Activated CD4-positive, alpha-beta T cell treated with anti-CD3 and anti-CD28 coated beads, Interleukin-2, amount 10 ng/mL, durations not matched to agents 24 days and 14 days (primary cell): ENCODE results near the gene CAPN11. TPM values are rescaled to one million over a fixed set of nuclear protein-coding genes. Genes with fewer than 3 reads are reported as not detected.
"Not testable (repeated sequence)": the region's sequence is repeated elsewhere in the genome, so short reads cannot be mapped to it uniquely, and the experiment has no call there.

Source experiments
- DNase-seq: peaks from one replicate; pipeline ENCODE4 v3.0.0; 2022
- H3K27ac Mint-ChIP-seq: one replicate; pipeline ENCODE4 v1.8.0; 2022; ENCODE audit warnings: mild to moderate bottlenecking, mixed read lengths
- H3K27me3 Mint-ChIP-seq: one replicate; pipeline ENCODE4 v1.8.0; 2022; ENCODE audit warnings: mixed read lengths
- H3K36me3 Mint-ChIP-seq: one replicate; pipeline ENCODE4 v1.8.0; 2022; ENCODE audit warnings: low read depth, mild to moderate bottlenecking, mixed read lengths
- H3K4me1 Mint-ChIP-seq: one replicate; pipeline ENCODE4 v1.8.0; 2021; ENCODE audit warnings: mixed read lengths
- H3K4me3 Mint-ChIP-seq: one replicate; pipeline ENCODE4 v1.8.0; 2022; ENCODE audit warnings: mild to moderate bottlenecking, moderate library complexity, mixed read lengths
- H3K9me3 Mint-ChIP-seq: one replicate; pipeline ENCODE4 v1.8.0; 2021; ENCODE audit warnings: mixed read lengths
- intact Hi-C: fragments of 100-400 bp; cut with micrococcal nuclease; formaldehyde crosslinking; loops from one replicate; pipeline ENCODE4 v1.15.1; 2023
- total RNA-seq: library from RNA; stranded (reverse); gene quantifications from 2 replicates; pipeline ENCODE4 v1.2.3, GENCODE V29; 2022

The CAPN11 gene
- total RNA-seq, 1 donor from 2014 or later = 0.28 TPM

DNA sequence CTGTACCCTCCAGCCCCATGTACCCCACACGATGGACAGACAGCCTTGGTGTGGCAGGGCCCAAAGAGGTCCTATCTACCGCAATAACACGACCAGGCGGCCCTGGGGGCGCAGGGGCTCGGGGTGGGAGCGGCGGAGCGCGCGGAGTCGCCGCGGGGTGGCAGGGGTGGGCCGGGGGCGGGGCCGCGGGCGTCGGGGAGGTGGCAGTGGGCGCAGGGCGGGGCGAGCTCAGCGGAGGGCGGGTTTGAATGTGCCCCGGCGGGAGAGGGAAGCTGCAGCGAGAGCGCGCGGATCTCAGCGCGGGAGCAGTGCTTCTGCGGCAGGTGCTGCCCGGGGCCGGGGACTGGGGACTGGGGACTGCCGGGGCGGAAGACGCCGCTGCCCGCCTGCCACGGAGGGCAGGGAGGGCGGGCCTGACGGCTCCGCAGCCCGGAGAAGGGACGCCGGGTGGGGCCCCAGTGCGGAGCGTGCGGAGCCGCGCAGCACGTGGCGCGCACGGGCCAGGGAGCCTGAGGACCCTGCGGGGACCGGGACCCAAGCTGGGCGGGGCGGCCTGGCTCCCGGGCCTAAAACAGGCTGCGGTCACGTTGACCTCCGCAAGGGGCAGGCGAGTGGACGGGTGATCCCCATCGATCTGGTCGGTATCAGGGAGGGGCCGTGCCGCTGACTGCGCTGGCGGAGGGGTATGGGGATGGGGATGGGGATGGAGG lies 64.9 kb downstream of the CAPN11 start, which contains the start of gene SLC29A1:
Gene SLC29A1 (plus strand): TSS at position 277 of the 710 bp plus-strand sequence. CDS start 3,719 bp downstream, outside the sequence.
- DNase-seq = peak; percentile 94

DNA sequence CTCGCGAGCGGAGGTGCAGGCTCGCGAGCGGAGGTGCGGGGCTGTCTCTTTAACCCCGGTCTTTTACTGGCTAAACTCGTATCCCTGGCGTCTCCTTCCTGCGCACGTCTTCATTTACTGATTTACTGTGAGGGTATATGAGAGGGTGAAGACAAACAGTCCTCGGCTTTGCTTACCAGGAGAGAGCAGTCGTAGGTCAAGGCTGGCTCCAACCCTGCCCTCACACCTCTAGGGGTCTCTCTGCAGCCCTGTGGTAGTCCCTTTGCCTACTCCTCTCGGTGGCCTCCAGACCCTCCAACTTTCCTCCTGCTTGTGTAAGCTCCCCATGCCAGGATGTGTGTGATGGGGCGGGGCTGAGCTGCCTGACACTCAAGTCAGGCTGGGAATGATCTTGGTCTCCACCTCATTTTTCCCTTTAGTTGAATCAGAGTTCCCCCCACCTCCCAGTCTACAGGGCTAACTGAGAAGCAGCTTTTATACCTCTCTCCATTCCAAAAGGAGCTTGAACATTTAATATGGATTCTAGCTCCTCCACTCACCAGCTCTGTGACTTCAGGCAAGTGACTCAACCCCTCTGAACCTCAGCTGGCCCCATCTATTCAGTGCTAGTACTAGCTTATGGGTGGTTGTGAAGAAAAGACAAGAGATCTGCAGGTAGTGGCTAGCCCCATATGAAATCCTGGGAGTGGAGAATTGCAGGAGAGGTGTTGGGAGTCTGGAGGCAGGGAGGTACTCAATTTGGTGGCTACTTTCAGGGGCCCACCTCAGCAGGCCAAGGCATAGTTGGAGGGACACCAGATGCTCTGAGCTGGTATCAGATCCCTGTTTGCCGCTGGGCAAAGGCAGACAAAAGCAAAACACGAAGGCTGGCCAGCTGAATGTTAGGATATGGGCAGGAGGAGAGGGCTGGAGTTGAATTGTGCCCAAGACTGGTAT lies 65.7 kb downstream of the CAPN11 start:
- peaks cover 3% of the 10 kb centered on the region for H3K27me3 Mint-ChIP-seq
- peaks cover 8% of the 10 kb centered on the region for H3K36me3 Mint-ChIP-seq
- H3K27ac Mint-ChIP-seq = peak overlapping the region; percentile 63
- DNase-seq = peak; percentile 73
- peaks cover 43% of the 10 kb centered on the region for H3K4me1 Mint-ChIP-seq
- H3K9me3 Mint-ChIP-seq = no peaks in the 10 kb centered on the region
- intact Hi-C loops = loop anchor here (1.0 to 5.0 kb wide), 3 partner anchors 22 to 113 kb away; no protein-coding TSS in a partner anchor
- H3K4me3 Mint-ChIP-seq = peak overlapping the region; percentile 91

More for the DNA sequence above, 64.9 kb downstream of the CAPN11 start, which contains the start of gene SLC29A1:
- Mint-ChIP-seq H3K9me3 (no peaks in the 10 kb centered on the region), H3K27ac (peak within 1 kb of the TSS; percentile 90), H3K36me3 (peaks cover 3% of the 10 kb centered on the region), H3K4me3 (peak within 1 kb of the TSS; percentile 91), H3K27me3 (peaks cover 7% of the 10 kb centered on the region), H3K4me1 (peaks cover 43% of the 10 kb centered on the region)
- intact Hi-C loops = loop anchor here (1.0 to 5.0 kb wide), 5 partner anchors 23 to 114 kb away; partner anchors contain the start of genes MRPL14, SLC35B2 and TMEM63B

DNA sequence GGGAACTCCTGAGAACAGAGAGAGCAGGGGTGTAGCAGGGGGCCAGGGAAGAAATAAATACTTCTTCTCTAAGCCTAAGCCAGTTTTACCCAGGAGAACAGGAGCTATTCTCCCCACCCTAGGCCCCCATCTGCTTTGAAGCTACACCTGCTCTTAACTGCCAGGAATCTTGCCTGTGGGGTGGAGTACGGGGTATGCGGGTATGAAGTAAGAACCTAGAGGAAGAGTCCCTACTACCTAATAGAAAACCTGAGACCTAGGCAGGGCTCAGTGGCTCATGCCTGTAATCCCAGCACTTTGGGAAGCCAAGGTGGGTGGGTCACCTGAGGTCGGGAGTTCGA lies 66.3 kb downstream of the CAPN11 start:
- peak overlapping the region; percentile 91 for H3K4me3 Mint-ChIP-seq
- peaks cover 3% of the 10 kb centered on the region for H3K27me3 Mint-ChIP-seq
- intact Hi-C loops = loop anchor here (1.0 to 5.0 kb wide), 3 partner anchors 21 to 112 kb away; no protein-coding TSS in a partner anchor
- no peak overlapping the region for H3K27ac Mint-ChIP-seq
- H3K36me3 Mint-ChIP-seq = peaks cover 14% of the 10 kb centered on the region
- H3K4me1 Mint-ChIP-seq = peaks cover 41% of the 10 kb centered on the region
- no peaks in the 10 kb centered on the region for H3K9me3 Mint-ChIP-seq
- DNase-seq = no peak

DNA sequence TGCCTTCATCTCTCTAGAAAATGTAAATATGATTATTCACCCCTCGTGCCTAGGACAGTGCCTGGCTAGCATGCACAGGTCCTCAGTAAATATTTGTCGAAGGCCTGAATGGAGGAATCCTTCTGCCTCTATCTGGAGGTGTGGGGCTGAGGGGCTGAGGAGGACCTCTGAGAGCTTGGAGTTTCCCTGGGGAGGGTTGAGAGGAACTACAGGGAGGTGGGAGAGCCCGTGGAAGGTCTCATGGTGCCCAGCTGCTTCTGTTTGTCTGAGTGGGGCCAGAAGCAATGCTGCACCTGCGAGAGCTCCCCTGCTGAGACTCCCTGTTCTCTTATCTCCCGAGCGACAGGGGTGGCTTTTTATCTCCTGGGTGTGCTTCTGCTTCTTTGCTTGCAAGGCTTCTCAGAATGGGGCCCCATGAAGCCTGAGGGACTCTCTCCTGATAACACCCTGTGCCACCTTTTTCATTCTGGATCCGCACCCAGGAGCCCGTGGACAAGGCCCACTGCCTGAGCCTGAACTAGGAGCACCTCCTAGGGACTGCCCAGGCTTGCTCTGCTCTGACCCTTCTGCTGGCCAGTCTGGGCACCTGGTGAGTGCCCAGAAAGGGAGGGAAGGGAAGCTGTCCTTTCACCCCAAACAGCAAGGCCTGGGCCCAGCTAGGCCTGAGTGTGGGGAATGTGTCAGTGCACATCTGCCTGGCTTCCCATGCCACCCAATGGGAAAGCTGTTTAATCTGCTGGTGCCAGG lies 67.1 kb downstream of the CAPN11 start:
- no peaks in the 10 kb centered on the region for H3K9me3 Mint-ChIP-seq
- H3K27ac Mint-ChIP-seq = no peak overlapping the region
- intact Hi-C loops = no loop called here
- peaks cover 20% of the 10 kb centered on the region for H3K36me3 Mint-ChIP-seq
- H3K27me3 Mint-ChIP-seq = peaks cover 3% of the 10 kb centered on the region
- H3K4me1 Mint-ChIP-seq = peaks cover 41% of the 10 kb centered on the region
- no peak for DNase-seq
- H3K4me3 Mint-ChIP-seq = peak overlapping the region; percentile 21

DNA sequence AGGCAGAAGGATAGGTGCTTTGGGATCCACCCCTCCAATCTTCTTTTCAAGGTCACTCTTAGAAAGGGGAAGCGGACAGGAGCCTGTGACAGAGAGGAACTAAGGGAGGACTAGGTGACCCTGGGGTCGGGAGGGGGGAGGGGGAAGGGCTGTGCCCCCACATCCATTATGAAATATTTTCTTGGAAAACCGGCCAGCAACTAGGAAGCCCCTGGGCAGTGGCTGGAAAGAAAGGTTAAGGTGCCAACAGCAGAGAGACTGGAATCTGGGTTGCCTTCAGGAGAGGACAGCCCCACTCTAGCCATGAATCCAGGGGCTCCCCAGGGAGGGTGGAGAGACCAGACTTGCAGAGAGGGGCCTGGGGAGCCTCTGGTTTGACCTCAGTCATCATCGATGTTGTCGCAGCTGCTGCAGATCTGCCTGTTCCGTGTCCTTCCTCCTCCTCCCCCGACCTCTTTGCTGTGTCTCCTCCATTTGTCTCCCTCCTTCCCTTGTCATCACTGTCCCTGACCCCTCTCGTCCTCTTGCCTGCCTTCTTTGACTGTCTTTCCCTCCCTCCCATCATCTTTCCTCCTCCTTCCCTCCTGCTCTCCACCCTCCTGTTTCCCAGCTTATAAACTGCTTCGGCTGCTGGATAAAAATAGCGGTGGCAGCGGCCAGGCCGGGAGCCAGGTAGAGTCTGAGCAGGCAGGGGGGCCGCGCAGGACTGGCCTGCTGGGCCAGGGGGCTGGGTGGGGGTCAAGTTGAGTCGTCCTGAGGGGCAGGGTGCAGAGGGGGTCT lies 67.9 kb downstream of the CAPN11 start:
- H3K27ac Mint-ChIP-seq = no peak overlapping the region
- peaks cover 3% of the 10 kb centered on the region for H3K27me3 Mint-ChIP-seq
- no peak for DNase-seq
- H3K4me3 Mint-ChIP-seq = no peak overlapping the region
- H3K4me1 Mint-ChIP-seq = peaks cover 36% of the 10 kb centered on the region
- H3K9me3 Mint-ChIP-seq = no peaks in the 10 kb centered on the region
- peaks cover 25% of the 10 kb centered on the region for H3K36me3 Mint-ChIP-seq
- intact Hi-C loops = no loop called here

DNA sequence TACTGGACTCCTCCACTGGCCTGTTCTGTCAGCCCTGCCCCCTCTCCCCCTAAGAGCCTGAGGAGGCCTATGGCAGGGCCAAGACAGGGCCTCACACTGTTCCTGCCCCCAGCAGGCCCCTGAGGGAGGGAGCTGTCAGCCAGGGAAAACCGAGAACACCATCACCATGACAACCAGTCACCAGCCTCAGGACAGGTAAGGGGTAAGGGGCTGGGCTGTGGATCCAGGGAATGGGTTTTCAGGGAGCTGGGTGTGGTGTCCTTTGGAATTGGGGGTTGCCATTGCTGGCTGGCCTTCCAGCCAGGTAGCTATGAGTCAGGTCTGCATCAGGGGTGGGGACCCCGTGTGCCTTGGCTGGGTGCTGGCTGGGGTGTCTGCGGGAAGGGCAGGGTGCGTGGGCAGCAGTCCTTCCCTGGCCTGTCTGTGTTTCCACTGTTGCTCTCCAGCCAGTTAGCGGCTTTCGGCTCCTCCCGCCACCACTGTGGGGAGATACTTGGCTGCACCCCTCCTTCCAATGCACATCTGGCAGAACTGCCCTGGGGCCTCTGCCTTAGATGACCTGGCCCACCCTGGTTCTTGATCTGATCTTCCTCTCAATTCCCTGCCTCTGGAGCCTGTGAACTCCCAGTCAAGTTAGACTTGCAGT lies 68.7 kb downstream of the CAPN11 start:
- H3K27me3 Mint-ChIP-seq = peaks cover 3% of the 10 kb centered on the region
- H3K36me3 Mint-ChIP-seq = peaks cover 29% of the 10 kb centered on the region
- H3K27ac Mint-ChIP-seq = no peak overlapping the region
- intact Hi-C loops = no loop called here
- H3K9me3 Mint-ChIP-seq = no peaks in the 10 kb centered on the region
- DNase-seq = no peak
- peaks cover 29% of the 10 kb centered on the region for H3K4me1 Mint-ChIP-seq
- no peak overlapping the region for H3K4me3 Mint-ChIP-seq

DNA sequence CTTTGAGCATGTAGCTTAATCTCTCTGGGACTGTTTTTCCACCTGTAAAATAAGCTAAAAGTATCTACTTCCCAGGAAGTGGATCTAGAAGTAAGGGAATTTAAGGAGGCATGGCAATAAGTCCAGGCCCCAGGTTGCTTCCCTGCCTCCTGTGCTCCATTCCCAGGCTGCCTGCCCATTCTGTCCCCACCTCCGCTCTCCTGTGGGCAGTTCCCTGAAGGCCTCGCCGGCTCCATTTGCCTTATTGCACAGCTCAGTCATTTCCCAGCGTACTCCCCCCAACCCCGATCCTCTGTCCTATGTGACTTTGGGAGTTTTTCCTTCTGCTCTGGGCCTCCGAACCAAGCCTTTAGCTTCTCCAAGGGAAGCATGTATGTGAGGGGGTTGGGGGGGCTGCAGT lies 69.4 kb downstream of the CAPN11 start:
- DNase-seq = no peak
- H3K9me3 Mint-ChIP-seq = no peaks in the 10 kb centered on the region
- no peak overlapping the region for H3K4me3 Mint-ChIP-seq
- H3K27me3 Mint-ChIP-seq = no peaks in the 10 kb centered on the region
- no peak overlapping the region for H3K27ac Mint-ChIP-seq
- H3K4me1 Mint-ChIP-seq = peaks cover 25% of the 10 kb centered on the region
- intact Hi-C loops = no loop called here
- peaks cover 33% of the 10 kb centered on the region for H3K36me3 Mint-ChIP-seq

DNA sequence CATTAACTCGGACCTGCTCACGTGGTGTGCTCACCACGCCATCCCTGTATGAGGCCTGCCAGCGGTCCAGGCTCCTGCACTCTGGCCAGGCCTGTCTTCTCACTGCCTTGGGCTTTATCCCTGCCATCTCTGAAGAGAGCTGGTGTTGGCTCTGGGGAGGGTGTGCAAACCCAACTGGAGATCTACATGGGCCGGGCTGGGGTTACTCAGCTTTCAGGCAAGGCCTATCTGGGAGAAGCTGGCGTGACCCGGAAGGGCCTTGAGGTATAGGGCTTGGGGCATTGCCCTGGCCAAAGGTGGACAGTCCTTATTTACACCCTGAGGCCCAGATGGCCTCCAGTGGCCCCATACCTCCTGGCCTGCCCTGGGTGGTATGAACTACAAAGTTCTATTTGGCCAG lies 69.8 kb downstream of the CAPN11 start:
- DNase-seq = no peak
- H3K4me3 Mint-ChIP-seq = no peak overlapping the region
- H3K9me3 Mint-ChIP-seq = no peaks in the 10 kb centered on the region
- H3K27ac Mint-ChIP-seq = no peak overlapping the region
- intact Hi-C loops = no loop called here
- no peaks in the 10 kb centered on the region for H3K27me3 Mint-ChIP-seq
- peaks cover 25% of the 10 kb centered on the region for H3K4me1 Mint-ChIP-seq
- H3K36me3 Mint-ChIP-seq = peaks cover 34% of the 10 kb centered on the region

DNA sequence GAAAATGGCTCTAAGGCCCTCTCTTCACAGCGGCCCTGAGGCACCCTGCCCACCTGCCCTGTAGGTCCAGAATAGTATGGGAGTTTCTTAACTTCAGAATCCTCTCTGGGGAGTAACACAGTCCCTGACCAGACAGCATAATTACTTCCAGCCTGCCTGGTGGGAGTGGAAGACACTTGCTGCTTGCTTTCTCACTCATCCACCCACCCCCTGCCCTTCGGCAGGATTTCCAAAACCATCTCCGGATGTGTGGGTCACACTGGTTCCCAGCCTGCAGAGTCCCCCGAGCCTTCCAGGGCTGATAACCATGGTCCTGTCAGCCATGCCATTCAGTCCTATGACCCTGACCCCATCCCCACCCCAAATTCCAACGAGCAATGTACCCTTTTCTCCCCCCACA lies 70.2 kb downstream of the CAPN11 start:
- peaks cover 29% of the 10 kb centered on the region for H3K4me1 Mint-ChIP-seq
- H3K36me3 Mint-ChIP-seq = peaks cover 38% of the 10 kb centered on the region
- no peaks in the 10 kb centered on the region for H3K27me3 Mint-ChIP-seq
- H3K9me3 Mint-ChIP-seq = no peaks in the 10 kb centered on the region
- intact Hi-C loops = no loop called here
- no peak overlapping the region for H3K4me3 Mint-ChIP-seq
- H3K27ac Mint-ChIP-seq = no peak overlapping the region
- DNase-seq = peak; percentile 54

DNA sequence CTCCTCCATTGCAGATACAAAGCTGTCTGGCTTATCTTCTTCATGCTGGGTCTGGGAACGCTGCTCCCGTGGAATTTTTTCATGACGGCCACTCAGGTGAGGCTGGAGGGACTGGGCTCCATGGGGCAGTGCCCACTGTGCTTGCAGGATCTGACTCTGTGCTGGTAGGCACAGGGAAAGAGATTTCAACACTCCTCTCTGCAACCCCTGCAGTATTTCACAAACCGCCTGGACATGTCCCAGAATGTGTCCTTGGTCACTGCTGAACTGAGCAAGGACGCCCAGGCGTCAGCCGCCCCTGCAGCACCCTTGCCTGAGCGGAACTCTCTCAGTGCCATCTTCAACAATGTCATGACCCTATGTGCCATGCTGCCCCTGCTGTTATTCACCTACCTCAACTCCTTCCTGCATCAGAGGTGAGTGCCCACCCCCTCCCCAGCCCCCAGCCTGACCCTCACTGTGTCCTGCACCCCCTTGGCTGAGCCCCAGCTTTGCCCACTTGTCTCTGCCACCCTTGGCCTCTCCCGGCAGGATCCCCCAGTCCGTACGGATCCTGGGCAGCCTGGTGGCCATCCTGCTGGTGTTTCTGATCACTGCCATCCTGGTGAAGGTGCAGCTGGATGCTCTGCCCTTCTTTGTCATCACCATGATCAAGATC lies 70.9 kb downstream of the CAPN11 start:
- Mint-ChIP-seq H3K27ac (no peak overlapping the region), H3K4me1 (peaks cover 22% of the 10 kb centered on the region), H3K4me3 (no peak overlapping the region), H3K27me3 (no peaks in the 10 kb centered on the region), H3K36me3 (peaks cover 44% of the 10 kb centered on the region), H3K9me3 (no peaks in the 10 kb centered on the region)
- no peak for DNase-seq
- intact Hi-C loops = no loop called here

DNA sequence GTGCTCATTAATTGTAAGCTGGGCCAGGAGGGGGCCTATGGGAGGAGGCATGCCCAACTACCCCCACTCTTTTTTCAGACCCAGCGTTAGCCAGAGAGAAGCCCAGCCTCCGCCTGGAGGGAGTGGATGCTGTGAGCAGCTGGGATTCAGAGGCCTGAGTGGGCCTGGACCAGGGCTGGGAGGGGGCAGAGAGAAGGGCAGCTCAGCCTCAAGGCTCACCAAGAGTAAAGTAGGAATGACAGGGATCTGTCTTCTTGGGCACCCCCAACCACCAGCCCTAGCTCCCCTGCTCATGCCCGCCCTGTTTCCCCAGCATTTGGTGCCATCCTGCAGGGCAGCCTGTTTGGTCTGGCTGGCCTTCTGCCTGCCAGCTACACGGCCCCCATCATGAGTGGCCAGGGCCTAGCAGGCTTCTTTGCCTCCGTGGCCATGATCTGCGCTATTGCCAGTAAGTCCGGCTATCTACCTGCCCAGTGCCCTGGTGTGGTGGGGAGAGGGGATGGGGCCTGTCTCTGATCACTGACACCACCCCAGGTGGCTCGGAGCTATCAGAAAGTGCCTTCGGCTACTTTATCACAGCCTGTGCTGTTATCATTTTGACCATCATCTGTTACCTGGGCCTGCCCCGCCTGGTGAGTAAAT lies 71.5 kb downstream of the CAPN11 start:
- H3K27me3 Mint-ChIP-seq = no peaks in the 10 kb centered on the region
- no peak overlapping the region for H3K4me3 Mint-ChIP-seq
- DNase-seq = no peak
- intact Hi-C loops = no loop called here
- H3K9me3 Mint-ChIP-seq = no peaks in the 10 kb centered on the region
- no peak overlapping the region for H3K27ac Mint-ChIP-seq
- peaks cover 45% of the 10 kb centered on the region for H3K36me3 Mint-ChIP-seq
- H3K4me1 Mint-ChIP-seq = peaks cover 16% of the 10 kb centered on the region

DNA sequence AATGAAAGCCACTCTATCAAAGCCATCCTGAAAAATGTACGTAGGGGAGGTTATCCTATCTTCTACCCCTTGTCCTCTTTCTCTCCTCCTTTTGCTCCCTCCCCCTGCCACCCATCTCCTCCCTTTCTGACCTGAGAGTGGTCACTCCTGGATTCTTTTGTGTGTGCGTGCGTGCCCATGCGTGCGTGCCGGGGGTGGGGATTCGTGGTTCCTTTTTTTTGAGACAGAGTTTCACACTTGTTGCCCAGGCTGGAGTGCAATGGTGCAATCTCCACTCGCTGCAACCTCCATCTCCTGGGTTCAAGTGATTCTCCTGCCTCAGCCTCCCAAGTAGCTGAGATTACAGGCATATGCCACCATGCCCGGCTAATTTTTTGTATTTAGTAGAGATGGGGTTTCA lies 72.8 kb downstream of the CAPN11 start:
- intact Hi-C loops = not testable (repeated sequence)
- H3K4me1 Mint-ChIP-seq = peaks cover 11% of the 10 kb centered on the region
- H3K36me3 Mint-ChIP-seq = peaks cover 51% of the 10 kb centered on the region

More for the DNA sequence above, 72.8 kb downstream of the CAPN11 start:
- not testable (repeated sequence) for DNase-seq, H3K9me3 Mint-ChIP-seq, H3K27me3 Mint-ChIP-seq, H3K4me3 Mint-ChIP-seq, H3K27ac Mint-ChIP-seq
